Measurements from ENCODE around the gene SORCS2.

Gene SORCS2

GRCh38 chr4:7761720-7762119, 569.4 kb downstream of the SORCS2 start:
- no peak for DNase-seq

- DNase-seq = no peak
These were observed 570.2 kb downstream of the SORCS2 start for GRCh38 chr4:7762376-7763030.

GRCh38 chr4:7763106-7763505, 570.8 kb downstream of the SORCS2 start:
- no peak for DNase-seq

GRCh38 chr4:7763788-7764187, 571.5 kb downstream of the SORCS2 start:
- no peak for DNase-seq

GRCh38 chr4:7764466-7764865, 572.1 kb downstream of the SORCS2 start:
- no peak for DNase-seq

- no peak for DNase-seq
These were observed 573.3 kb downstream of the SORCS2 start for GRCh38 chr4:7765666-7766065.

- no peak for DNase-seq
These were observed 573.7 kb downstream of the SORCS2 start for GRCh38 chr4:7766086-7766485.

- DNase-seq = no peak
These were observed 574.5 kb downstream of the SORCS2 start for GRCh38 chr4:7766661-7767345.

GRCh38 chr4:7767526-7767925, 575.2 kb downstream of the SORCS2 start:
- DNase-seq = no peak

- DNase-seq = no peak
These were observed 575.6 kb downstream of the SORCS2 start for GRCh38 chr4:7767966-7768365.

- DNase-seq = no peak
These were observed 576.4 kb downstream of the SORCS2 start for GRCh38 chr4:7768736-7769135.

GRCh38 chr4:7769396-7770223, 577.3 kb downstream of the SORCS2 start:
- DNase-seq = peak; percentile 55

GRCh38 chr4:7770224-7771050, 578.1 kb downstream of the SORCS2 start:
- peak; percentile 26 for DNase-seq

- DNase-seq = no peak
These were observed 578.7 kb downstream of the SORCS2 start for GRCh38 chr4:7771056-7771455.

GRCh38 chr4:7771541-7772507, 579.5 kb downstream of the SORCS2 start:
- DNase-seq = no peak

- no peak for DNase-seq
These were observed 580.5 kb downstream of the SORCS2 start for GRCh38 chr4:7772711-7773385.

GRCh38 chr4:7773401-7774180, 581.3 kb downstream of the SORCS2 start:
- no peak for DNase-seq

- DNase-seq = no peak
These were observed 582.3 kb downstream of the SORCS2 start for GRCh38 chr4:7774301-7775294.

GRCh38 chr4:7775396-7775795, 583.1 kb downstream of the SORCS2 start:
- DNase-seq = no peak
